Kidney (tissue), 14 donors: ENCODE measurements around the gene ATP5F1A. TPM values are rescaled to one million over a fixed set of nuclear protein-coding genes. Genes with fewer than 3 reads are reported as not detected.

Source experiments
- DNase-seq, 5 donors: peaks; one replicate each; pipeline ENCODE4 v3.0.0-alpha.2; 2013 to 2020
- FAIRE-seq: peaks from 2 replicates; lab custom pipeline; 2012; peaks lifted over from hg19 to GRCh38; lab: Jason Lieb, UNC
- H3K27ac ChIP-seq, 2 donors: one replicate each; pipeline ENCODE4 v1.7.0; 2013; ENCODE audit warnings: low read depth in 2 of 2, low read length in 2 of 2, inconsistent platforms in 1 of 2
- H3K27me3 ChIP-seq: one replicate; pipeline ENCODE4 v1.7.1; 2013; ENCODE audit warnings: low read length, inconsistent platforms; ENCODE audit not compliant: control insufficient read depth, insufficient read depth
- H3K36me3 ChIP-seq, 3 donors: one replicate each; pipeline versions ENCODE4 v1.7.0 to v1.7.1; 2013; ENCODE audit warnings: low read length in 3 of 3, control low read depth in 1 of 3, inconsistent platforms in 1 of 3; ENCODE audit not compliant: insufficient read depth in 3 of 3, control insufficient read depth in 2 of 3
- H3K4me1 ChIP-seq, 3 donors: one replicate each; pipeline versions ENCODE4 v1.7.0 to v1.7.1; 2013; ENCODE audit warnings: low read length in 3 of 3, inconsistent platforms in 1 of 3, low read depth in 1 of 3; ENCODE audit not compliant: control insufficient read depth in 2 of 3, insufficient read depth in 2 of 3
- H3K4me3 ChIP-seq, 3 donors: one replicate each; pipeline versions ENCODE4 v1.7.0 to v1.8.1; 2013; ENCODE audit warnings: low read length in 3 of 3, control low read depth in 1 of 3, inconsistent platforms in 1 of 3
- H3K9ac ChIP-seq, 3 donors: one replicate each; pipeline versions ENCODE4 v1.7.0 to v1.7.1; 2013; ENCODE audit warnings: low read length in 3 of 3, control low read depth in 1 of 3, inconsistent platforms in 1 of 3
- H3K9me3 ChIP-seq, 3 donors: one replicate each; pipeline versions ENCODE4 v1.7.0 to v1.7.1; 2013; ENCODE audit warnings: low read length in 3 of 3, control low read depth in 1 of 3, inconsistent platforms in 1 of 3; ENCODE audit not compliant: control insufficient read depth in 2 of 3, insufficient read depth in 1 of 3
- CTCF ChIP-seq: IDR thresholded peaks from 3 replicates; pipeline ENCODE4 v1.5.1; 2012; ENCODE audit warnings: mild to moderate bottlenecking, moderate library complexity, borderline replicate concordance; ENCODE audit not compliant: insufficient read depth; ENCODE audit errors: extremely low read depth
- intact Hi-C: fragments of 100-400 bp; cut with DNase I; formaldehyde crosslinking; loops from one replicate; pipeline ENCODE4 v1.11.1; 2022
- polyA plus RNA-seq: library from polyadenylated mRNA; stranded (reverse); fragments of 350-450 nt; fragmentation: Illumina TruSeq; extraction: RNeasy Lipid Tissue Mini Kit (QIAGEN cat#74804); gene quantifications from one replicate; pipeline ENCODE4 v1.2.3, GENCODE V29; 2014; ENCODE audit warnings: low read depth, low replicate concordance; ENCODE audit not compliant: insufficient read depth
- total RNA-seq: library from RNA; stranded (reverse); fragmentation: NEBNext Ultra II Directional; extraction: Animal tissue kit (Norgen Biotek cat#: 25700); gene quantifications from one replicate; pipeline ENCODE4 v1.2.1, GENCODE V29; 2021
- donor health status: control.
- donor health status: control.
- donor health status: control.
- donor health status: control.
- donor health status: control.
- donor health status: DM: yes; HTN: yes; CAD: no.
- donor health status: Normal renal cell carcinoma (clear cell type).

ATP5F1A gene
- total and polyA plus RNA-seq, 2 donors from 2014 or later, result 417 to 1,054 TPM

GRCh38 chr18:46084431-46084830, 13.7 kb downstream of the ATP5F1A start:
- no peak overlapping the region for H3K9ac ChIP-seq
- peaks cover 10 to 59% (median 30%) of the 10 kb centered on the region in 3 donors for H3K36me3 ChIP-seq
- no peaks in the 10 kb centered on the region for H3K9me3 ChIP-seq
- H3K27me3 ChIP-seq, result no peaks in the 10 kb centered on the region
- DNase-seq (no peak), FAIRE-seq (no peak)
- H3K4me1 ChIP-seq, result no peaks in the 10 kb centered on the region
- TF ChIP-seq CTCF, result no peak
- H3K27ac ChIP-seq, result no peak overlapping the region
- H3K4me3 ChIP-seq, result no peak overlapping the region
- intact Hi-C loops, result no loop called here

- DNase-seq (no peak), FAIRE-seq (no peak)
- intact Hi-C loops, result no loop called here
- Histone ChIP-seq H3K4me1 (no peaks in the 10 kb centered on the region), H3K9me3 (no peaks in the 10 kb centered on the region), H3K36me3 (peaks cover 0 to 29% (median 6%) of the 10 kb centered on the region in 3 donors), H3K4me3 (no peak overlapping the region), H3K27ac (no peak overlapping the region), H3K9ac (no peak overlapping the region), H3K27me3 (no peaks in the 10 kb centered on the region)
- no peak for TF ChIP-seq CTCF
Measured at GRCh38 chr18:46080156-46080555, 17.9 kb downstream of the ATP5F1A start.

GRCh38 chr18:46079336-46079735, 18.8 kb downstream of the ATP5F1A start:
- no peaks in the 10 kb centered on the region for H3K4me1 ChIP-seq
- no peak for TF ChIP-seq CTCF
- H3K36me3 ChIP-seq, result peaks cover 0 to 22% (median 6%) of the 10 kb centered on the region in 3 donors
- no peak for FAIRE-seq
- H3K4me3 ChIP-seq, result no peak overlapping the region
- H3K27me3 ChIP-seq, result no peaks in the 10 kb centered on the region
- no peak for DNase-seq
- intact Hi-C loops, result no loop called here
- H3K9me3 ChIP-seq, result no peaks in the 10 kb centered on the region
- H3K27ac ChIP-seq, result no peak overlapping the region
- no peak overlapping the region for H3K9ac ChIP-seq
